Activated naive CD4-positive, alpha-beta T cell treated with anti-CD3 and anti-CD28 coated beads, Interleukin-2, amount 50 U/mL, for 16 hours (primary cell): ENCODE data around the gene NFATC1.
A peak's percentile ranks its signal among the peaks of the same experiment; 100 is the strongest.

Experiments used
- DNase-seq: peaks from one replicate; pipeline ENCODE4 v3.0.0-alpha.2; 2020

The NFATC1 gene

GRCh38 chr18:79395761-79396404, at the start of gene NFATC1:
Gene NFATC1, plus strand, starts transcription at chr18:79395930. Its CDS starts 295 bp downstream, at chr18:79396225.
- DNase-seq, result peak; percentile 88

DNA sequence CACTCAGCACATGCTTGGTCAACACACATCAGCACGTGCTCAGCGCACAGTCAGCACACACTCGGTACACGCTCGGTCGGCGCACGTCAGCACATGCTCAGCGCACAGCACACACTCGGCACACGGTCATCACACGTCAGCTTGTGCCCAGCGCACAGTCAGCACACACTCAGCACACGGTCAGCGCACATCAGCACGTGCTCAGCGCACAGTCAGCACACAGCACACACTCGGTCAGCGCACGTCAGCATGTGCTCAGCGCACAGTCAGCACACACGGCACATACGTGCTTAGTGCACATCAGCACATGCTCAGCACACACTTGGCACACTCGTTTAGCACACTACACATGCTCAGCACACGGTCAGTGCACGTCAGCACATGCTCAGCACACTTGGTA, 49.7 kb upstream of the NFATC1 start:
- DNase-seq, result no peak

DNA sequence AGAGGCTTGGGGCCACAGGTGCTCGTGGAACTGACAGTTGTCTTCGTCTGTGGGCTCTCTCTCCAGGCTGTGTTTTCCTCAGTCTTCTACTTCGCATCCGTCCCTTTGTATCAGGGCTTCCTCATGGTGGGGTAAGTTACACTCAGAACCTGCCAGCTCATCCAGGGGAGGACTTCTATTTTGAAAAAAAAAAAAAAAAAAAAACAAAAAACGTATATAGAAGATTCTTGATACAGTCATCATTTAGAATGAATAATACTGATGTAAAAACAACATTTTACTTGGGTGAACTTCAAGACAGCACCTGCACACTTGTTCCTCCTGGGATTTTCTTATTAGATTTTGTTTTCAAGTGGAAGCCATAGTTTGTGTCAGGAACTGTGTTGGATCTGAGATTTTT, 47.7 kb upstream of the NFATC1 start:
- DNase-seq, result no peak

- DNase-seq, result no peak
These were observed 43.3 kb upstream of the NFATC1 start for GRCh38 chr18:79352432-79352831.

GRCh38 chr18:79353267-79353666, 42.5 kb upstream of the NFATC1 start:
- DNase-seq, result no peak

DNA sequence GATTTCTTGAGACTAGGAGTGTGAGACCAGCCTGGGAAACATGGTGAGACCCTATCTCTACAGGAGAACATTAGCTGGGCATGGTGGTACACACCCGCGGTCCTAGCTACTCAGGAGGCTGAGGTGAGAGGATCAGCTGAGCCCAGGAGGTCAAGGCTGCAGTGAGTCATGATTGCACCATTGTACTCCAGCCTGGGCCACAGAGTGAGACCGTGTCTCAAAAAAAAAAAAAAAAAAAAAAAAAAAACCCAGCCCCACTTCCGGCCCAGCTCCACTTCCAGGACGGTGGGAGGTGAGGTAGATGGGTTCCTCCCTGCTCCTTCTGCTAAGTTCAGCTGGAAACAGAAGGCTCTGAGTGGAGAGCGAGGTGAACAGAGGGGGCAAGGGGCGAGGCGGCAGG, 41.4 kb upstream of the NFATC1 start:
- no peak for DNase-seq

DNA sequence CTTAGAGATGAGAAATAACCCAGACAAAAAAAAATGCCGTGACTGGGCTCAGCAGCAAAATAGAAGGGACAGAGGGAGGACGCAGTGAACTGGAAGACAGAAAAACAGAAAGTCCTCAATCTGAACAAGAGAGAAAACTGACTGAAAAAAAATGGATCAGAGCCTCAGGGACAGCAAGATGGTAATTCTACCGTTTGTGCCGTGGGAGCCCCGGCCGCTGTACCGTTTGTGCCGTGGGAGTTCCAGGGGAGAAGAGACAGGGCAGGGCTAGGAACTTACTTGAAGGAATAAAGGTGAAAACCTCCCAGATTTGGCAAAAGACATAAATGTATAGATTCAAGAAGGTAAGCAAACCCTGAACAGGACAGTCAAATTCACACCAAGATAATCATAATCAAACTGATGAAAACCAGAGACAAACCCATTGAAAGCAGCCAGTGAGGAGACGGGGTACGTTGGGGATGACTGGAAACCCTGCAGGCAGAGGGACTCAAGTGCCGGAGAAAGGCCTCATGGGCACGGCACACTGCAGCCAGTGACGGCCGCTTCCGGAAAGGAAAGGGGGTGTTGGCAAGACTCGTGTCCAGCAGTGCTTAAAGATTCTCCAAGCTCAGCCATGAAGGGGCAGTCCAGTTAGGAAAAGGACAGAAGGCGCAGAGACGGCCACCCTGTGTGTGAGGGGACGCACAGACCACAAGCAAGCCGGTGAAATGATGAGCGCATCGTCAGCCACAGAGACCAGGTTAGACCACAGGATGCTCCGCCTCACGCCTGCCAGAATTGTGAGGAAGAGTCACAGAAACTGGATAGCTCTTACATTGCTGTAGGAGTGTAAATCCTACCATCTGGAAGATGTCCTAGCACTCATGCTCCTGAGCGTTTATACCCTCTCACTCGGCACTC, 40.0 kb upstream of the NFATC1 start:
- DNase-seq, result no peak

DNA sequence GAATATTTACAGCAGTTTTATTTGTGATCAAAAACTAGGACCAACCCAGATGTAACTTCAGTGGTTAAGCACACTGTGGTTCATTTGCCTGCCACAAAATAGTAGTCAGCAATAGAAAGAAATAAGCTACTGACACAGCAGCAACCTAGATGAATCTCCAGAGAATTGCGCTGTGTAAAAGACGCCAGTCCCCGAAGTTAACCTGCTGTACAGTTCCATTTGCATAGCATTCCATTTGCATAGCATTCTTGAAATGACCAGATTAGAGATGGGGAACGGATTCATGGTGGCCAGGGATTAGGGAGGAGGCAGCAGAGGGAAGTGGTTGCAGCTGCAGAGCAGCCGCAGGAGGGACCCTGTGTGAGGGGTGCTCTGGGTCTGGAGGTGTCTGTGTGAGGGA, 39.3 kb upstream of the NFATC1 start:
- no peak for DNase-seq

DNA sequence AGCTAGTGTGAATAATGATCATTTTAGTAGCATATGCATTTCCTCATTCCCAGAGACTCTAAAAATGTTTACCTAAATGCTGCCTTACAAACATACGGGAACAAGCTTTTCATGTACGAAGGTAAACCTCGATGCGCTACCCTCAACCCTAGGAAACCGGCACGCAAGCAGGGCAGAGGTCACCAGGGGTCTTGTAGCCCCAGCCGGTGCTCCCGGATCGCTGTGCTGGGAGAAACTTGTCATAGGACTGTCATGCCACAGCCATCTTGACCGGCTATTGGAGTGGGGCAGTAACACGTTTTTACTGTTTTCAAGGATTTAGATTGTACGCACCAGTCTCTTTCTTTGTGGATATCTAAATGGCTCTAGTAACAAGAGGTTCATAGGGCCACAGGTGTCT, 34.8 kb upstream of the NFATC1 start:
- DNase-seq, result no peak

DNA sequence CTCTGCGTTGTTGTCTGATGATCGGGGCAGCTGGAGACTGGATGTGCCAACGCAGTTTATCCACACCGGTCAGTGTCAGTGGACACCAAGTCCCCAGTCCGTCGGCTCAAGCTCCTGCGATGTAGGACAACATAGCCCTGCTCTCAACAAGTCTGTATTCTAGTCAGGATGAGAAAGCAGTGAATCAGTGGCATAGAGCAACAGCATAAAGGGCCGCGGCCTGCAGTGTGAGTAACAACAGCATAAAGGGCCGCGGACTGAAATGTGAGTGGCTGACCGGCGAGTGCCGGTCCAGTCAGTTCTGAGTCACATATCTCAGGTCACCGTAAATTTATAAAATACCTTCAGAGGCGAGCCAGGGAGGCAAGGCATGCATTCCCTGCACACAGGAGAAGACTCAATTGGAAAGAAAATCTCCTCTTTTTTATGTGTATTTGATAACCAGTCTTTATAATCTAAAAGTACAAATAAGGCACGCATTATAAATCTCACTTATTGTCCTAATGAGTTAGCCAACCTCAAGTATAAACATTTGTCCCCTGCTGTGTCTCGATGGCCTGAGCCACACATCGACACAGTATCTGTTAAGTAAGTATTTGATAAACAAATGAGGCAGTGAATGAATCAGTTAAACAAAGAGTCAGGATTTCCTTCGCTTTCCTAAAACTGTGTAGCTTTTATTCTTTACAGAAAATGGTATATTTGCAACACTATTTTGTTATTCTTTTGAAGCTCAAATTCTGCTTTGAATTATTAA, 33.8 kb upstream of the NFATC1 start:
- no peak for DNase-seq

- DNase-seq, result no peak
These were observed 30.0 kb upstream of the NFATC1 start for GRCh38 chr18:79365701-79366100.

GRCh38 chr18:79366177-79367094, 29.3 kb upstream of the NFATC1 start:
- DNase-seq, result no peak

- no peak for DNase-seq
These were observed 28.2 kb upstream of the NFATC1 start for GRCh38 chr18:79367480-79367879.

GRCh38 chr18:79367989-79368388, 27.7 kb upstream of the NFATC1 start:
- DNase-seq, result no peak

DNA sequence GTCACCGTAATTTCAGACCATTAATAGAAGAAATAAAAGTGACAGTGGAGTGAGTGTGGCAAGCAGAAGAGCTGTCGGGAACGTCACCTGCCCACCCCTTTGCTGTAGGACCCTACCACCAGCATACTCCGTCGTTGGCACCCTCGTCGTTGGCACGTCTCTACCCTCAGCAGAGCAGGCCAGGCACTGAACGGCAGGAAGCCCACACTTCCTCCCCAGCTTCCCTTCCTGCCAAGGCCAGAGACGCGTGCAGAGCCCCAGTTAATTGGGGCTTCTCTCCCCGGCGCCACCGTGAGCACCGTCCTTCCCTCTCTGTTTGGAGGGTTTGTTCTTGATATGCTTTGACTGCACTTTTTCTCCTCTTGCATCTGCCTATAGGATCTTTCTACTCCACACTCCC, 27.0 kb upstream of the NFATC1 start:
- DNase-seq, result no peak

DNA sequence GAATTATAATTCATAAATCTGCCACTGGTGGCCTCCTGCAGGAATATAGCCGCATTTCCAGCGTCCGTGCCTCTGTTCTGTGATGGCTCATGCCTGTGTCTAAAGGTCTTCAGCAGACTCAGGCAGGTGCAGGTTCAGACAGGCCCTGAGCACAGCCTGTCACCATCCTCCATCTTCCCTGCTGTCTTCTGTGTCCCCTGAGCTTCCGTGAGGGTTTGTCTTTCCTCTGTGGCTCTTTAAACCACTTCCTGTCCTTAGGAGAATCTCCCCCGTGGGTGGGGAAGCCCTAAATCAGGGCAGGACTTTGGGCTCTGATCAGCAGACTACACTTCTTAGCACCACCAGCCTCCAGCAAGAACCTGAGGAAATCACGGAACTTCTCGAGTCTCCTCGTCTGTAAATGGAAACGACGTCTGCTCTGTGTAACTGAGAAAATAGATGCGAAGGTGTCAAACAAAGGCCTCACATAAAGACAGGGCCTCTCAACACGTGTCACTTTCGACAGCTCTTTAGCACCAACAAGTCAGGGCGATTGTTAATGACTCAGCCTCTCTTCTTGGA, 24.1 kb upstream of the NFATC1 start:
- no peak for DNase-seq

DNA sequence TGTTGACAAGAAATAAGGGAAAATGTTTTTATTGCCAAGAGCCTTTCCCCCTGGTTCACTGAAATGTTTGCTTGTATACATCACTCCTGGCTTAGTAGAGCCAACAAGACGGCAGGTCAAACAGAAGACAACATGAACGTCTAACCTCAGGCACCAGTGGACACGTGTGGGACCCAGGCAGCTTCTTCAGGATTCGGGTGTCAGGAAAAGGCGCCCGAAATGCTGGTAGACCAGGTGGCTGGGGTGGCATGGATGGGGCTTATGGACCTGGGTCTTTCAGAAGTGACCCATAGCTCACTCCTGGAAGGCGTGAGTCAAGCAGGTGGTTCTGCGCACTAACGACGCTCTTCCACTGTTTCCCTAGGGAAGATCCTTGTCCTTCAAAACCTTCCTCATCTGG, 23.3 kb upstream of the NFATC1 start:
- DNase-seq, result no peak

- no peak for DNase-seq
These were observed 22.7 kb upstream of the NFATC1 start for GRCh38 chr18:79372991-79373390.

GRCh38 chr18:79373736-79374135, 22.0 kb upstream of the NFATC1 start:
- no peak for DNase-seq

DNA sequence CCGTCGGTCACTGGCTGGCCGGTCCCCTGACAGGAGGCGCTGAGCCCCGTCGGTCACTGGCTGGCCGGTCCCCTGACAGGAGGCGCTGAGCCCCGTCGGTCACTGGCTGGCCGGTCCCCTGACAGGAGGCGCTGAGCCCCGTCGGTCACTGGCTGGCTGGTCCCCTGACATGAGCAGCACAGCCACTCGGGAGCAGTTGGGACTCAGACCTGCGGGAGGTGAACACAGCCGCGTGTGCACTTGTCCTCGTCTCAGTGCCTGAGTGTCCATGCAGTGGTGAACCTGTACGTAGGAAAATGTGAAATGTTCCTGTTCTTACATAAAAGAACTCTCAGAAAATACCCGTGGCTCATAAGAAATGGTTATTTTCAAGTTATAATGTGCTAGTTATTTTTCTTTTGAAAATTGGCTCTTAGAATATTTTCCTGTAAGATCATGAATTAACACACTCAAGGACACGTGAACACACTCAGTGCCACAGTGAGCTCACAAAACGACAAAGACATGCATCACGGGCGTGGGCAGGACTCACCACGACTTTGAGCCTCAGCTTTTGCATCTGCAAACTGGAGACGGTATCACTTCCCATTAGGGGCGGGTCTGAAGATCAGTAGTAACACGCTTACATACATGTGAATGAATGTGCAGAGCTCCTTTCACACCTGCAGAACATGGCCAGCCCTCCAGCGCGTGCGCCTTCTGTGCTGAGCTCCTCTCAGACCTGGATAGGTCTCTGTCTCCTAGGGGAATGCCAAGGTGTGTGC, 21.1 kb upstream of the NFATC1 start:
- no peak for DNase-seq

- DNase-seq, result no peak
These were observed 20.1 kb upstream of the NFATC1 start for GRCh38 chr18:79375441-79376154.
